Measurements from ENCODE around the gene TMED8.

Gene TMED8

GRCh38 chr14:77286576-77286975 lies 90.3 kb downstream of the TMED8 start:
- no peak for DNase-seq
- H3K23ac ChIP-seq (ENCODE audit: low read length) = no peak overlapping the region
- H3K27ac ChIP-seq (ENCODE audit: low read depth, low read length) = no peak overlapping the region
- H3K79me2 ChIP-seq (ENCODE audit: control insufficient read depth, insufficient read depth, low read length) = no peaks in the 10 kb centered on the region
- peaks cover 3% of the 10 kb centered on the region for H3K36me3 ChIP-seq (ENCODE audit: control insufficient read depth, insufficient read depth, low read length)
- no peak overlapping the region for H2BK15ac ChIP-seq (replicated peaks; ENCODE audit: low read depth)
- no peak overlapping the region for H3K4ac ChIP-seq (ENCODE audit: low read depth, low read length)
- H3K4me1 ChIP-seq (ENCODE audit: control insufficient read depth, low read depth, low read length) = no peaks in the 10 kb centered on the region
- no peak overlapping the region for H4K8ac ChIP-seq (ENCODE audit: low read depth, low read length)
- no CpG with 5 or more reads among the region's 5 CpGs for WGBS (ENCODE audit: extremely low coverage, insufficient coverage, low lambda C conversion rate)
- H3K79me1 ChIP-seq (ENCODE audit: low read length) = no peaks in the 10 kb centered on the region
- H3K18ac ChIP-seq (ENCODE audit: low read length) = no peak overlapping the region
- H3K4me3 ChIP-seq (ENCODE audit: low read length) = no peak overlapping the region
- no peaks in the 10 kb centered on the region for H3K27me3 ChIP-seq (ENCODE audit: insufficient read depth, low read length, poor library complexity)
- no peak overlapping the region for H2BK120ac ChIP-seq (ENCODE audit: low read depth, low read length)
- no peak overlapping the region for H3K9ac ChIP-seq (ENCODE audit: low read length)
- H2BK5ac ChIP-seq (ENCODE audit: low read length) = no peak overlapping the region
- no peak overlapping the region for H3K4me2 ChIP-seq (ENCODE audit: low read length)
- no peak overlapping the region for H2AK5ac ChIP-seq (ENCODE audit: low read length)
- no peak overlapping the region for H3K56ac ChIP-seq (ENCODE audit: low read length)
- H4K5ac ChIP-seq (ENCODE audit: low read length) = no peak overlapping the region
